OCI-LY7 (cell line): ENCODE data around the gene XYLT1. TPM values are rescaled to one million over a fixed set of nuclear protein-coding genes. Genes with fewer than 3 reads are reported as not detected.

Experiments
- BruUV-seq: library from RNA; stranded (reverse); fragments of 400-500 nt; replicated peaks from 2 replicates; lab custom pipeline; 2021; lab: Mats Ljungman, UMichigan
- CTCF ChIA-PET: fragments of 300-600 bp; sonication (Branson Sonifier 250); formaldehyde crosslinking; loops from one replicate; lab custom pipeline; 2022; ENCODE audit warnings: antibody characterized with exemption; ENCODE audit not compliant: unreplicated experiment; lab: Charles Lee
- POLR2A ChIA-PET: fragments of 300-600 bp; sonication (Branson Sonifier 250); formaldehyde crosslinking; loops from one replicate; lab custom pipeline; 2022; ENCODE audit warnings: antibody characterized with exemption; lab: Charles Lee
- DNase-seq: peaks from one replicate; pipeline ENCODE4 v3.0.0-alpha.2; 2015; ENCODE audit warnings: low spot score
- H2AFZ ChIP-seq: fragments of 200-600 bp; sonication (generic), shearing (Covaris generic); 2 replicates; pipeline ENCODE4 v1.6.1; 2014; ENCODE audit warnings: mild to moderate bottlenecking, antibody characterized with exemption, low read length, moderate library complexity
- H3K27ac ChIP-seq: fragments of 200-600 bp; sonication (generic); 2 replicates; pipeline ENCODE4 v1.5.1; 2014; ENCODE audit warnings: mixed run types, low read depth, mild to moderate bottlenecking, moderate library complexity, low read length, inconsistent platforms; ENCODE audit not compliant: poor library complexity, severe bottlenecking
- H3K36me3 ChIP-seq: fragments of 200-600 bp; sonication (generic); 2 replicates; pipeline ENCODE4 v1.6.1; 2014; ENCODE audit warnings: mild to moderate bottlenecking, antibody characterized with exemption, low read length, moderate library complexity, mixed read lengths; ENCODE audit not compliant: insufficient read depth
- H3K4me1 ChIP-seq: fragments of 200-600 bp; sonication (generic); 2 replicates; pipeline ENCODE4 v1.5.1; 2014; ENCODE audit warnings: mild to moderate bottlenecking, low read length; ENCODE audit not compliant: insufficient read depth, poor library complexity, severe bottlenecking
- H3K4me2 ChIP-seq: fragments of 200-600 bp; sonication (generic); 2 replicates; pipeline ENCODE4 v1.6.1; 2014; ENCODE audit warnings: mild to moderate bottlenecking, low read length
- H3K4me3 ChIP-seq: fragments of 200-600 bp; sonication (generic); 2 replicates; pipeline ENCODE4 v1.5.1; 2014; ENCODE audit warnings: mild to moderate bottlenecking, low read depth, low read length; ENCODE audit not compliant: poor library complexity, severe bottlenecking
- H3K79me2 ChIP-seq: fragments of 200-600 bp; sonication (generic); 2 replicates; pipeline ENCODE4 v1.6.1; 2016; ENCODE audit warnings: low read depth, mild to moderate bottlenecking, low read length, moderate library complexity, mixed read lengths; ENCODE audit not compliant: insufficient read depth
- H3K9me2 ChIP-seq: fragments of 200-600 bp; sonication (generic); 2 replicates; pipeline ENCODE4 v1.6.1; 2016; ENCODE audit warnings: mild to moderate bottlenecking, low read length, mixed read lengths; ENCODE audit not compliant: insufficient read depth
- H3K9me3 ChIP-seq: fragments of 200-600 bp; sonication (generic); 2 replicates; pipeline ENCODE4 v1.6.1; 2014; ENCODE audit warnings: mild to moderate bottlenecking, mixed run types, low read length, mixed read lengths
- H4K20me1 ChIP-seq: fragments of 200-600 bp; sonication (generic); 2 replicates; pipeline ENCODE4 v1.6.1; 2014; ENCODE audit warnings: mild to moderate bottlenecking, antibody characterized with exemption, low read length, moderate library complexity, mixed read lengths; ENCODE audit not compliant: insufficient read depth
- CTCF ChIP-seq: fragments of 200-600 bp; sonication (generic); conservative IDR thresholded peaks from 2 replicates; pipeline ENCODE4 v1.5.1; 2014; ENCODE audit warnings: mild to moderate bottlenecking, antibody characterized with exemption, low read length, moderate library complexity, mixed read lengths
- EZH2phosphoT487 ChIP-seq: fragments of 200-600 bp; sonication (generic); IDR thresholded peaks from 2 replicates; pipeline ENCODE4 v1.6.1; 2018; ENCODE audit warnings: low read depth, borderline replicate concordance, mild to moderate bottlenecking, mixed run types, antibody characterized with exemption, low read length, moderate library complexity, mixed read lengths
- intact Hi-C: fragments of 100-400 bp; cut with micrococcal nuclease; formaldehyde crosslinking; loops from one replicate; pipeline ENCODE4 v1.10.0; 2022; ENCODE audit not compliant: unreplicated experiment
- total RNA-seq, 2 experiments: library from RNA; depleted of rRNA in 1 of 2; stranded (reverse); fragments of >200 nt in 1 of 2; shearing (Covaris generic) in 1 of 2; gene quantifications; 2 replicates each; pipeline ENCODE4 v1.2.3, GENCODE V29; 2014 to 2022

XYLT1 gene
- total RNA-seq, 2 experiments from 2014 or later: 36.3 to 50.0 TPM

DNA sequence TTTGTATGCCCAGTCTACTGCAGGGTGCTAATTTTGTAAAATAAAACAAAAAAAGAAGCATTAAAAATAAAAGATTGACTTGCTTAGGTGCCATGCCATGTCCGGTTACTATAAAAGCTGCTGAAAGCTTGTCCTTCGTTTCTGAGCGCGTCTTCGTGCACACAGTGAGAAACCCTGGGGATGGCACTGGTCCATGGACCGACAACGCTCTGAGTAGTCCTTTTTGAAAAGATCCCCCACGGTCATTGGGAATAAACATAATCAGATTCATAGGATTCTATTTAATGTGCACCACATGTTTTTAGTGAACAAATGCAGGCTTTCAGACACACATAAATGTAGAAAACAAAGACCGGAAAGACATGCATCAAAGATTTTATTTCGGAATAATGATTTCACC lies 146.3 kb downstream of the XYLT1 start:
- H3K9me3 ChIP-seq: no peaks in the 10 kb centered on the region
- no peak overlapping the region for H2AFZ ChIP-seq
- H3K36me3 ChIP-seq: no peaks in the 10 kb centered on the region
- CTCF ChIA-PET: no interaction called here
- no peaks in the 10 kb centered on the region for H3K79me2 ChIP-seq
- POLR2A ChIA-PET: interaction anchor here (0.6 to 0.8 kb wide), 2 partner anchors 21 to 158 kb away, joined by 3 to 4 read pairs; no protein-coding TSS in a partner anchor
- no peaks in the 10 kb centered on the region for H4K20me1 ChIP-seq
- no TSS peak for BruUV-seq
- no peak overlapping the region for H3K27ac ChIP-seq
- H3K4me2 ChIP-seq: no peak overlapping the region
- peaks cover 7% of the 10 kb centered on the region for H3K4me1 ChIP-seq
- intact Hi-C loops: no loop called here
- TF ChIP-seq EZH2phosphoT487 (no peak), CTCF (no peak)
- no peak overlapping the region for H3K4me3 ChIP-seq
- DNase-seq: no peak
- H3K9me2 ChIP-seq: no peaks in the 10 kb centered on the region

- H2AFZ ChIP-seq: no peak overlapping the region
- peaks cover 12% of the 10 kb centered on the region for H3K4me1 ChIP-seq
- TF ChIP-seq EZH2phosphoT487: no peak
- TF ChIP-seq CTCF: no peak
- no peak for DNase-seq
- CTCF ChIA-PET: no interaction called here
- H3K9me3 ChIP-seq: no peaks in the 10 kb centered on the region
- H3K4me2 ChIP-seq: no peak overlapping the region
- no peak overlapping the region for H3K27ac ChIP-seq
- H3K4me3 ChIP-seq: no peak overlapping the region
- intact Hi-C loops: no loop called here
- POLR2A ChIA-PET: no interaction called here
- no peaks in the 10 kb centered on the region for H4K20me1 ChIP-seq
- BruUV-seq: no TSS peak
- H3K36me3 ChIP-seq: no peaks in the 10 kb centered on the region
- no peaks in the 10 kb centered on the region for H3K9me2 ChIP-seq
- no peaks in the 10 kb centered on the region for H3K79me2 ChIP-seq
These were observed 147.6 kb downstream of the XYLT1 start for GRCh38 chr16:17323171-17323570.

- H4K20me1 ChIP-seq: no peaks in the 10 kb centered on the region
- no peak for TF ChIP-seq EZH2phosphoT487
- no peak for TF ChIP-seq CTCF
- H2AFZ ChIP-seq: no peak overlapping the region
- ChIA-PET CTCF (no interaction called here), POLR2A (no interaction called here)
- H3K9me2 ChIP-seq: no peaks in the 10 kb centered on the region
- DNase-seq: no peak
- intact Hi-C loops: no loop called here
- H3K4me3 ChIP-seq: no peak overlapping the region
- H3K4me2 ChIP-seq: no peak overlapping the region
- H3K79me2 ChIP-seq: no peaks in the 10 kb centered on the region; the same call in 1 of the 2 replicates
- peaks cover 15% of the 10 kb centered on the region for H3K4me1 ChIP-seq
- no peaks in the 10 kb centered on the region for H3K9me3 ChIP-seq
- H3K36me3 ChIP-seq: 0 out of 2 replicates have a peak, but pooled peaks cover 4% of the 10 kb centered on the region
- no TSS peak for BruUV-seq
- H3K27ac ChIP-seq: no peak overlapping the region
These were observed 148.9 kb downstream of the XYLT1 start for GRCh38 chr16:17321824-17322223.
